ENCODE measurements around the gene GUK1. TPM values are rescaled to one million over a fixed set of nuclear protein-coding genes. Genes with fewer than 3 reads are reported as not detected.

Gene GUK1
- total RNA-seq, 4 donors from 2014 or later: 292 to 354 (median 305) TPM

GRCh38 chr1:228156941-228157728 lies 17.1 kb downstream of the GUK1 start:
- WGBS: 91% methylated on average over 10 of the region's 24 CpGs
- intact Hi-C loops (cut with DNase I): no loop called here
- no peak overlapping the region for H3K4me3 ChIP-seq
- peaks cover 0 to 8% (median under 1%) of the 10 kb centered on the region in 4 donors for H3K27me3 ChIP-seq
- H3K36me3 ChIP-seq: peaks cover 0 to 7% (median 0%) of the 10 kb centered on the region in 4 donors
- no peak overlapping the region for H3K27ac ChIP-seq (replicated peaks in 1 of 4)
- H3K4me1 ChIP-seq: peaks cover 13 to 52% (median 37%) of the 10 kb centered on the region in 4 donors
- DNase-seq (ENCODE audit: extremely low spot score): no peak
- no peaks in the 10 kb centered on the region for H3K9me3 ChIP-seq
- TF ChIP-seq, protein P1, sequence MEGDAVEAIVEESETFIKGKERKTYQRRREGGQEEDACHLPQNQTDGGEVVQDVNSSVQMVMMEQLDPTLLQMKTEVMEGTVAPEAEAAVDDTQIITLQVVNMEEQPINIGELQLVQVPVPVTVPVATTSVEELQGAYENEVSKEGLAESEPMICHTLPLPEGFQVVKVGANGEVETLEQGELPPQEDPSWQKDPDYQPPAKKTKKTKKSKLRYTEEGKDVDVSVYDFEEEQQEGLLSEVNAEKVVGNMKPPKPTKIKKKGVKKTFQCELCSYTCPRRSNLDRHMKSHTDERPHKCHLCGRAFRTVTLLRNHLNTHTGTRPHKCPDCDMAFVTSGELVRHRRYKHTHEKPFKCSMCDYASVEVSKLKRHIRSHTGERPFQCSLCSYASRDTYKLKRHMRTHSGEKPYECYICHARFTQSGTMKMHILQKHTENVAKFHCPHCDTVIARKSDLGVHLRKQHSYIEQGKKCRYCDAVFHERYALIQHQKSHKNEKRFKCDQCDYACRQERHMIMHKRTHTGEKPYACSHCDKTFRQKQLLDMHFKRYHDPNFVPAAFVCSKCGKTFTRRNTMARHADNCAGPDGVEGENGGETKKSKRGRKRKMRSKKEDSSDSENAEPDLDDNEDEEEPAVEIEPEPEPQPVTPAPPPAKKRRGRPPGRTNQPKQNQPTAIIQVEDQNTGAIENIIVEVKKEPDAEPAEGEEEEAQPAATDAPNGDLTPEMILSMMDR (IDR thresholded peaks at IDR 0.05): no peak
- TF ChIP-seq POLR2A (IDR thresholded peaks at IDR 0.05; ENCODE audit: low read depth) (no peak), POLR2AphosphoS5 (IDR thresholded peaks at IDR 0.05) (no peak), EP300 (IDR thresholded peaks at IDR 0.05) (no peak)

DNA sequence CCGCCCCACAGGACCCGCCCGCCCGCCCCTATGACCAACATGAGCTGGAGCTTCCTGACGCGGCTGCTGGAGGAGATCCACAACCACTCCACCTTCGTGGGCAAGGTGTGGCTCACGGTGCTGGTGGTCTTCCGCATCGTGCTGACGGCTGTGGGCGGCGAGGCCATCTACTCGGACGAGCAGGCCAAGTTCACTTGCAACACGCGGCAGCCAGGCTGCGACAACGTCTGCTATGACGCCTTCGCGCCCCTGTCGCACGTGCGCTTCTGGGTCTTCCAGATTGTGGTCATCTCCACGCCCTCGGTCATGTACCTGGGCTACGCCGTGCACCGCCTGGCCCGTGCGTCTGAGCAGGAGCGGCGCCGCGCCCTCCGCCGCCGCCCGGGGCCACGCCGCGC lies 17.6 kb downstream of the GUK1 start:
- intact Hi-C loops (cut with DNase I): no loop called here
- Histone ChIP-seq H3K4me3 (no peak overlapping the region), H3K27me3 (peaks cover 0 to 13% (median 3%) of the 10 kb centered on the region in 4 donors), H3K9me3 (no peaks in the 10 kb centered on the region), H3K4me1 (peaks cover 18 to 52% (median 38%) of the 10 kb centered on the region in 4 donors), H3K27ac (replicated peaks in 1 of 4) (no peak overlapping the region), H3K36me3 (peaks cover 0 to 7% (median 0%) of the 10 kb centered on the region in 4 donors)
- DNase-seq (ENCODE audit: extremely low spot score): no peak
- 56% methylated on average over 23 of the region's 43 CpGs for WGBS
- TF ChIP-seq, protein P1 (IDR thresholded peaks at IDR 0.05): no peak
- no peak for TF ChIP-seq POLR2AphosphoS5 (IDR thresholded peaks at IDR 0.05)
- TF ChIP-seq EP300 (IDR thresholded peaks at IDR 0.05): no peak
- TF ChIP-seq POLR2A (IDR thresholded peaks at IDR 0.05; ENCODE audit: low read depth): no peak

DNA sequence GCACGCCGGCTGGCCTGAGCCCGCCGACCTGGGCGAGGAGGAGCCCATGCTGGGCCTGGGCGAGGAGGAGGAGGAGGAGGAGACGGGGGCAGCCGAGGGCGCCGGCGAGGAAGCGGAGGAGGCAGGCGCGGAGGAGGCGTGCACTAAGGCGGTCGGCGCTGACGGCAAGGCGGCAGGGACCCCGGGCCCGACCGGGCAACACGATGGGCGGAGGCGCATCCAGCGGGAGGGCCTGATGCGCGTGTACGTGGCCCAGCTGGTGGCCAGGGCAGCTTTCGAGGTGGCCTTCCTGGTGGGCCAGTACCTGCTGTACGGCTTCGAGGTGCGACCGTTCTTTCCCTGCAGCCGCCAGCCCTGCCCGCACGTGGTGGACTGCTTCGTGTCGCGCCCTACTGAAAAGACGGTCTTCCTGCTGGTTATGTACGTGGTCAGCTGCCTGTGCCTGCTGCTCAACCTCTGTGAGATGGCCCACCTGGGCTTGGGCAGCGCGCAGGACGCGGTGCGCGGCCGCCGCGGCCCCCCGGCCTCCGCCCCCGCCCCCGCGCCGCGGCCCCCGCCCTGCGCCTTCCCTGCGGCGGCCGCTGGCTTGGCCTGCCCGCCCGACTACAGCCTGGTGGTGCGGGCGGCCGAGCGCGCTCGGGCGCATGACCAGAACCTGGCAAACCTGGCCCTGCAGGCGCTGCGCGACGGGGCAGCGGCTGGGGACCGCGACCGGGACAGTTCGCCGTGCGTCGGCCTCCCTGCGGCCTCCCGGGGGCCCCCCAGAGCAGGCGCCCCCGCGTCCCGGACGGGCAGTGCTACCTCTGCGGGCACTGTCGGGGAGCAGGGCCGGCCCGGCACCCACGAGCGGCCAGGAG lies 18.3 kb downstream of the GUK1 start:
- no peaks in the 10 kb centered on the region for H3K9me3 ChIP-seq
- WGBS: 64% methylated on average over 37 of the region's 98 CpGs
- TF ChIP-seq, protein P1 (IDR thresholded peaks at IDR 0.05): no peak
- no peak for TF ChIP-seq POLR2A (IDR thresholded peaks at IDR 0.05; ENCODE audit: low read depth)
- no peak for TF ChIP-seq POLR2AphosphoS5 (IDR thresholded peaks at IDR 0.05)
- no peak for TF ChIP-seq EP300 (IDR thresholded peaks at IDR 0.05)
- intact Hi-C loops (cut with DNase I): no loop called here
- H3K27me3 ChIP-seq: peaks cover 0 to 19% (median 5%) of the 10 kb centered on the region in 4 donors
- DNase-seq (ENCODE audit: extremely low spot score): no peak
- no peak overlapping the region for H3K4me3 ChIP-seq
- peaks cover 0 to 7% (median 0%) of the 10 kb centered on the region in 4 donors for H3K36me3 ChIP-seq
- H3K27ac ChIP-seq (replicated peaks in 1 of 4): no peak overlapping the region
- H3K4me1 ChIP-seq: peaks cover 24 to 56% (median 43%) of the 10 kb centered on the region in 4 donors

DNA sequence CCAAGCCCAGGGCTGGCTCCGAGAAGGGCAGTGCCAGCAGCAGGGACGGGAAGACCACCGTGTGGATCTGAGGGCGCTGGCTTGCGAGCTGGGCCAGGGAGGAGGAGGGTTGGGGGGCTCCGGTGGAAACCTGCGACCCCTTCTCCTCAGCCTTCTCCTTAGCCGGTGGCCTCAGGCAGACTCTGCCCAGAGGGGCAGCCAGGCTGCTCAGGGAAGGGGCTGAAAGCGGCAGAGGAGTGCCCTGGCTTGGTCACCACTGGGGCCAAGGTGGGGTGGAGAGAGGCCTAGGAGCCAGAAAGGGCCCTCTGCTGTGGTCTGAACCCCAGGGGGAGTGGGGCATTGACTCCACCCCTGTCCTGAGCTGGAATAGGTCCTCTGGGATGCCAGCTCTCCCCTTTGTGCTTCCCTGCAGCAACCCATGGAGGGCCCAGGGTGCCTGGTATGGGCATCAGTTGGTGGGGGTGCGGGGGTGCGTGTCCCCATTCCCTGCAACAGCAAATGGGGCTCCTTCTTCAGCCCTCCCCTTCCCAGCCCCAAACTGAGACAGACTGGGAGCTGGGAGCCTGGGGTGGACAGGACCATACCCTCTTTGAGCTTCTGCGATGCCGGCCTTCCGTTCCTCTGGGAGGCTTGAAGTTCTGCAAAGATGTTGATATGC lies 19.1 kb downstream of the GUK1 start:
- TF ChIP-seq, protein P1 (IDR thresholded peaks at IDR 0.05): no peak
- no peak for TF ChIP-seq POLR2AphosphoS5 (IDR thresholded peaks at IDR 0.05)
- TF ChIP-seq EP300 (IDR thresholded peaks at IDR 0.05): no peak
- TF ChIP-seq POLR2A (IDR thresholded peaks at IDR 0.05; ENCODE audit: low read depth): no peak
- peaks cover 0 to 6% (median 0%) of the 10 kb centered on the region in 4 donors for H3K36me3 ChIP-seq
- no peak for DNase-seq (ENCODE audit: extremely low spot score)
- H3K4me1 ChIP-seq: peaks cover 27 to 63% (median 49%) of the 10 kb centered on the region in 4 donors
- WGBS: 82% methylated on average over 14 of the region's 14 CpGs
- H3K4me3 ChIP-seq: no peak overlapping the region
- no peak overlapping the region for H3K27ac ChIP-seq (replicated peaks in 1 of 4)
- intact Hi-C loops (cut with DNase I): no loop called here
- H3K9me3 ChIP-seq: no peaks in the 10 kb centered on the region
- H3K27me3 ChIP-seq: peaks cover 0 to 22% (median 5%) of the 10 kb centered on the region in 4 donors

Measured in esophagus muscularis mucosa (tissue), 4 donors.